C1 segment of cervical spinal cord (tissue), 14 donors: Measurements from ENCODE around the gene MMAB.

Experiments
- DNase-seq, 14 donors: peaks; one replicate each; lab custom pipeline; 2025; lab: John Stamatoyannopoulos, UW

MMAB gene

DNA sequence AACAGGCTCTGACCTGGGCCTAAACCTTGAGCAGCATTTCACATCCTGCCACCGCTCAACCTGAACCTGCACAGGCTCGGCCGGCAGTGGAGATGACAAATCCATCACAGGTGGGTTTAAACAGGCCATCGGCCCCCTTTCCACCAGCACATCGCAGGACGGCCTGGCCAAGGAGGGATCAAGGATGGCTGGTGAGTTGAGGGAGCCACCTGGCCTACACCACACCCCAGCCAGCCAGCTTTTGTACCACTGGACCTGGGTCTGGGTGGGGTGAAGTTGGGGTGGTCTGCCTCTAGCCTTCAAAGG is 14.2 kb downstream of the MMAB start:
- no peak for DNase-seq

DNA sequence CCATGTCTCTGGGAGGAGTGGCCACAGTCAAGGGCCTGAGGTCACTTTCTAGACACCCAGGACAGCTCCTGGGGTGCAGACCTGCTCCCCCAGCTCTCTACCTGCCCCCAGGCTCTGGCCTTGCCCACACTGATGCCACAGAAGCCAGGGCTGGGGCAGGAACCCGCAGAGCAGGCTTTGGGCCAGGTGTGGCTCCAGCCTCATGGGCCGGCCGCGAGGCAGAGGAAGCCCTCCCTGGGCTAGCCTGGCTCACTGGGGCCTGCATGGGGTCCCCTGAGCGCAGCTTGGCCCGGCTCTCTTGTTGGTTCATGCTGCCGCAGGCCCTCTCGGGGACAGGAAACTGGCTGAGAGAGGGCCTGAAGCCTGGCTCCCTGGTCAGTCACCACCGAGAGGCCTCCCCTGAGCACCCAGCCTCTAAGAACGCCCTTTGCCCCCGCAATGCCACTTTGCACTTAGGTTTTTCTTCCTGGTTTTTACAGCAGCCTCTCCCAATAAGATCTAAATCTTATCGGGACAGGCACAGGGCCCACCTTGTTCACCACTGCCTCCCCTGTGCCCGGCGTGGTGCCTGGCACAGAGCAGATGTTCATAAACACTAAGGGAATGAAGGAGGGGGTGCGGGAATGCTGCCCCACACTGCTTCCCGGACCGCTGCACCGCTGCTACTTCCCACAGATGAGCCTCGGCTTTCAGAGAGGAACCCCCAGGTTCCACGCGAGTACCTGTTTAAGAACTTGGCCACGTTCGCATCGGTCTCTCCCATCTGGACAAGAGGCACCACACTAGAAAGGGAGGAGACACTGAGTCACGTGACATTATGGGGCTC is 14.7 kb downstream of the MMAB start:
- no peak for DNase-seq

DNA sequence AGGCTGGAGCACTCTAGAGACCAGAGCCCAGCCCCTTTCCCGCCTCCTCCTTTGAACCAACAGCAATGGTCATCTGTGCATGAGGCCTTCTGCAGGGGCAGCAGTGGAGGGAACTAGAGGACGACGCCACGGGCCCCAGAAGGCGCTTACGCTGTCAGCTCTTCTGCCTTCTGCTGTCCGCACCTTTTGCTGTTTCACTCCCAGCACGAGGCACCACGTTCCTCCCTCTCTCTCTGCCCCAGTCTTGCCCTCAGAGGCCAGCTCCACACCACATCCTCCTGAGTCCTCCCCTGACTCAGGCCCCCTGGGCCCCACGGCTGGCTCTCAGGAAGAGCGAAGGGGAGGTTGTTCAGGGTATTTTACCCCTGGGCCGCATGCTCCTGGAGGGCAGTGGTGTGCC is 15.5 kb downstream of the MMAB start:
- no peak for DNase-seq

DNA sequence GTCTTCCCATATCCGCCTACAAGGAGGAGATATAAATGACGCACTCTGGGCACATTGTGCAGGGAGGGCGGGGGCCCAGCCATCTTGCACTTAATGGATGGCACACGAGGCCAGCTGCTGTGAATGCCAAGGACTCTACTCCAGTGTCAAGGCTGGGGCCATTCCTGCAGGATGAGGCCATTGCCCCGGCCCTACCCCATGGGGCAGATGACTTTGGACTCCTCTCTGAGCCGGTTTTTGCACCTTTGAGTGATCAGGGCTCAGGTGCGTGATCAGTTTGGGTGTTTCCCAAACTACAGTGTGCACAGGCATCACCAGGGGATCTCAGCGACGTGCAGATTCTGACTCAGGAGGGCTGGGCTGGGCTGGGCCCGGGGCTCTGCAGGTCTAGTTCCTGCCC is 16.1 kb downstream of the MMAB start:
- DNase-seq: no peak

DNA sequence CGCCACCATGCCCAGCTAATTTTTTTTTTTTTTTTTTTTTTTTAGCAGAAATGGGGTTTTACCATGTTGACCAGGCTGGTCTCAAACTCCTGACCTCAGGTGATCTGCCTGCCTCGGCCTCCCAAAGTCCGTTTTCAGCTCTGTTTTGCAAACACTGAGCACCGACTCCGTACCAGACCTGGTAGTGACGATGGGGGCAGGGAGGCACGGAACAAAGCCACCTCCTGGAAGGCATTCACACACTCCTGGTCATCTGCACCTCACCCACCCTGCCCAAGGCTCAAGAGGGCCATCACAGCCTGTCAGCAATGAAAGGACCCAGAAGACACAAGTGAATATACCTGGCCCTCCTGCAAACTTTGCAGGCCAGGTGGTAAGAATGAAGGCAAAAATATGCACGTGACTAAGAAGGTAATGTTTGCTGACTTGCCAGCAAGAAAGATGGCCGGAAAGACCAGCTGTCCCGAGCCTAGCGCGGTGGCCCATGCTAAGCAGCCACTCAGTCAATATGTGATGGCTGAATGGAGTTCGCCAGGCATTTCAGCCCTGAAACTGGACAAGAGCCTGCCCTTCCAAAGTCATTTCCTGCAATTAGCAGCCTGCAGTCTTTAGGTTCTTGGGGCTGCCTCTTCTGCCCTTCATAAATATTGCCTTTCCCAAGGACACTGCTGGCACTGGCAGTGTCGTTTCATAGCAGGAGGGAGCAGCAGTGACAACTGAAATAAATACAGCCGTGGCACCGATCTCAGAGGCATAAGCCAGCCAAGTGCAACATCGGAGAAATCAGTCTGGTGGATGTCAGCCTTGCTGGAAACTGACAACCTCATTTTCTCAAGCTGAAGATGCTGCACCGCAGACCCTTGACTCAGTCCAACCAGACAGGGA is 17.6 kb downstream of the MMAB start:
- no peak for DNase-seq

DNA sequence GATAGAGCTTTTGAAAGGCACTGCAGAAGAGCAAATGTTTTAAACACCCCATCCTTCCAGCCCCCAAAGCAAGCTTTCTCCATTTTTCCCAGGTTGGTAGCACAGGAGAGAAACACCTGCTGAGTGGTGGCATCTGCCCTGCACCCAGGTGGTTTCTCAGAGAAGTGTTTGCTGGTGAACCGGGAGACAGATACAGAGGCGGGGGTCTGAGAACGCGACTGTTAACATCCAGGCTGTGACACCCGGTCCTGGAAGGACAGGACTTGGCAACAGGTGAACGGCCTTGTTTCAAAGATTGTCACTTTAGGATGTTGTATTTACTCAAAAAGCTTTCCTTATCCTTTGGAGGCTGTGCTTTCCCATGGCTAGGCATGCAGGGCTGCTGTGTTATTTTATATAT is 18.5 kb downstream of the MMAB start:
- DNase-seq: no peak

DNA sequence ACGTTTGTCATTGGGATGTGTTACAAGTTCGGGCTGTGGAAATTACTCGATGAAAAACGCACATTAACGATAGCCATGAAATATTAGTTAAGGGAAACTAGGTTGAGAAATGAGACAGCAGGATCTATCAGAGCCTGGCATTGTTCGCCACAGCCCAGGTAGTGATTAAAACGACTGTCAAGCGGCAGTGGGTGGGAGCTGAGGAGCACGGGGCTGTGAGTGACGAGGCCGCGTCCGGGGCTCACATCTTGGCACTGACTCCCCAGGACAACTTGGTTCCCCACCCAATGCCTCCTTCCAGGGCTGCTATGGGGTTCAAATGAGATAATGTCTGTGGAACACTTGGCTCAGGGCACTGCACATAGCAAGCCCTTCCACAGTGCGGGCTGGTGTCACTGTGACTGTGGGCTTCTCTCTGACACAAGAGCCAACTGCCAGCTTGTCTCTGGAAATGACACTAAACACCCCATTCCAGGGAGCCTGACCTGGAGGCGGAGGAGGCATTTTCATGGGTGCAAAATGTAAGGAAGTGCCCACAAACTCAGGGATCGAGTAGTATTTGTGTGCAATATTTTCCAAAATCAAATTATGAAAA is 19.3 kb downstream of the MMAB start:
- peak in 1 of 14 donors; percentile 15 for DNase-seq

DNA sequence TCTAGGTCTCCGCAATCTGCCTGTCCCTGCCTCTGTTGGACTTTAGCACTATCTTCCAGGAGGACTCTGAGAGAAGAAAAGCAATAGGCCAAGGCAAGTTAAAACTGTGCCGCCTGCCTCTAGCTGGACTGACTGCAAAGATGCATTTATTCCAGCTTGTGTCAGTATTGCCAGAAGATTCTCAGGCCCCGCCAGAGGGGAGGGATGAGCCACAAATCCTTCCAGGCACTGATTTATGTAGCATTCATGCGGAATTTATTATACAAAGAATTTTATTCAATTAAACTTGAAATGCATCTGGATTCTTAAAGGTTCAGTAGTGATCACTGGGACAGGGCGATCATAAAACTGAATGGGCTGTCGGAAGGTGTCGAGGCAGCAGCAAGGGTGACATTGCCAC is 19.8 kb downstream of the MMAB start:
- DNase-seq: no peak

DNA sequence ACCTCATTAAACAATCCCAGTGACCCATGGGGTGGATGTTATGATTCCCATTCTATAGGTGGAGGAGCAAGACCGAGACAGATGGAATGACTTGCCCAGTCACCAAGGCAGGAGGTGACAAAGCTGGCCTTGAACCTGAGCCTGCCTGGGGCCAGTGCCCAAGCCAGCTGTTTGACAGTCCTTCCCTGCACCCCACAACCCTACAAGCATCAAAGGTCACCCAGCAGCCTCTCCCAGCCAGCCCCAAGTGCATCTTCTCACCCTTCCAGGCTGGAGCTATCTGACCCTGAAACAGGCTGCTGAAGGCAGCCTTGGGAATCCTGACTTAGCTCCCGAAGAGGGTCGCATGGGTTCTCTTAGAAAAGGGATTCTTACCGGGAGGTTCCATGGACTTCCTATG is 20.3 kb downstream of the MMAB start:
- no peak for DNase-seq

DNA sequence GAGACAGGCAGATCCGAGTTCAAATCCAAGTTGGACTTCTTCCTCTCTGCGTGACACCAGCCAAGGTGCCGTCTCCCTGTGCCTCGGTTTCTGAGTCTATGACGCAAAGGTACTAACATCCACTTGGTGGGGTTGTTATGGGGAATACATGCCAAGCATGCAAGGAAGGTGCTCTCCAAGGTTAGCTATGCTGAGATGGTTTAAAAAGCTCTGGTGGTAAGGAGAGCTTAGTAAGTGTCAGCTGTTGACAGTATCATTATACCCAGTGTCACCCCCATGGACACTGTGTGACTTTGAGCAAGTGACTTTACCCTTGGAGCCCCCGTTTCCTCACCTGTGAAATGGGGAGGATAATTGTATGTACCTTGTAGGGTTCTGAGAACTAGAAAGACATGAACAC is 22.2 kb downstream of the MMAB start:
- no peak for DNase-seq

DNA sequence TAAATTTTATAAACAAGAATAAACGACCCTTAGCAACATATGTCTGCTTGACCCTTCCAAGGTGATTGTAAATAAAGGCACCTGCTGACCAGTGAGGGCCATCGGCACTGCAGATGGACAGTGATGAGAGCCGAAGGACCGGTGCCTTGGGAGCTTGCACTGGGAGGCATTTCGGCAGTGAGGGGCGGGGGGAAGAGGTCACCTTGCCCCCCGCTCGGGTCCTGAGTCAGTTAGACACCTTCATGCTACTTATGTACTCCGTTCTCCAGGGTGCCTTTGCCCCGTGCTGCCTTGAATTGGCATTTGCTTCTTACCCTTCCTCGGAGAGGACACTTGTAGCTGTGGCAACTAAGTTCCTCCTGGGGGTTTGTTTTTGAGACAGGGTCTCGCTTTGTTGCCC is 23.0 kb downstream of the MMAB start:
- no peak for DNase-seq

DNA sequence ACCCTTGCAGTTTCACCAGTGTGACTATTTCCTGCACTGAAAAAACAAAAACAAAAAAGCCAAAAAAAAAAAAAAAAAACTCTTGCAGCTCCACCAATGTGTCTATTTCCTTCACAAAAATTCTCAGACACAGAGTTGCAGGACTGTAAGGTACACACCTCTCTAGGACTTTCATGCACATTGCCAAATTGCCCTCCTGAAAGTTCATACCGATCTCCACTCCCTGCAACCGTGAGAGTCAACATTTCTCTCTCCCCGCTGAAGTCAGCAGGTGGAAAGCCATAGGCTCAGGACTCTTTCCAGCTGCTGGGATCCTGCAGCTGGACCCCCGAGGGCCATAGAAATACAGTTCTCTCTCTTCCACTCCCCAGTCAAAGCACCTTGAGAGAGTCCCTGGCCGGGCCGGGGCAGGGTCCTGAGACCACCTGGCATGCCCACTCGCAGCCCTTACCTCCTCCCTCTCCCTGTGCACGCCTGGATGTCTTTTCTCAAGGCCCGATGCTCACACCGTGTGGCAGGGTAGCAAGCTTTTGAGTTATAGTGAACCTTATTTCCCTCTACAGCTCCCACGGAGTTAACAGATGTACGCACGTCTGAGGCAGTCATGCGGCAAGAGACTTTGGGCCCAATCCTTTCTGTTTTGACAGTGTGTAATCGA is 23.6 kb downstream of the MMAB start:
- DNase-seq: no peak

DNA sequence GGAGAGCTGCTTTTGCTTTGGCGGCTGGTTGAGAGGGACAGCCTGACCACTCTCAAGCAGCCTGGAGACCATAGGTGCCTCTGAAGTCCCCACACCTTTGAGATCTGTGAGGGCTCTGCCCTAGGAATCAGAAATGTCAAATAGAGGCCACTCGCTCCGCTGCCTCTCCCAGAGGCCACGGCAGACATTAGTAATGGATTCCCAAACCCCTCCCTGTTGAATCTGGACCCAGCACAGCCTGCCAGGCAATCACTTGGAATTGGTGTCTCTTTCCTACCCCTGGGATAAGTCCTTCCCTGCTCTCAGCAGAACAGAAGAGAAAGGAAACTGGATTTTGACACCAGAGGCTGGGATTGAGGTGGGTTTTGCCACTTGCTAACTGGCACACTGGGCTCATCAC is 25.0 kb downstream of the MMAB start:
- no peak for DNase-seq

DNA sequence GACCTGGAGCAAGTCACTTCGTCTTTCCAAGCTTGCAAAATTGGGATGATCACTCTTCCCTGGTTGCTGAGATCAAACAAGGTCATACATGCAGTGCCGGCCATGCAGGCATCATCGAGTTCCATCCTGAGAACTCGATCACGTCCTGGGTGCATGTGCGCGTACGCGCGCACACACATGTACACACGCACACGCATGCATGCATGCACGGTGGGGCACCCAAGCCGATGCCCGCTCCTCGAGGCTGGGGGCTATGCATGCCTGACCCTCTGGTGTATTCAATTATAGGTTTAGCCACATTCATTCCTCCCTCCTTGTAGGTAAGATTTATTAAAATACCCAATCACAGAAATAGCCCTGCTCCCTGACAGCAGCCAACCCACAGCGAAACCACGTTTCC is 26.0 kb downstream of the MMAB start:
- DNase-seq: no peak

DNA sequence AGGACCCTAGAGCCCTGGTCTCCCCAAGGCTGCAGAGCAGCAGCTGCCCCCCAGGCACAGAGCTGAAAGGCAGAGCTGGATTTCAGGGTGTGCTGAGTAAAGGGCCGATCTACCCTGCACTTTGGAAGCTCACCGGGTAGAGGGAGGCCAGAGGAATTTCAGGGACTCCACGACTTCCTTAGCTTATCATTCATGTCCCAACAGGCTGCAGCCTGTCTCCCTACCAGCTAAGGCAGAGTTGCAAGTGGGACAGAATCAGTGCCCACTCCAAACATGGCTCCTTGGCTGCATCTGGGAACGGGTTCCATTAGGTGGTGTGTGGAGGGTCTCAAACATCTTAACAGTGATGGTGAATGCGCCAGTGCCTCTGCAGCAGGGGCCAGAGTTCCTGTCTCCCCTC is 27.5 kb downstream of the MMAB start:
- DNase-seq: no peak

DNA sequence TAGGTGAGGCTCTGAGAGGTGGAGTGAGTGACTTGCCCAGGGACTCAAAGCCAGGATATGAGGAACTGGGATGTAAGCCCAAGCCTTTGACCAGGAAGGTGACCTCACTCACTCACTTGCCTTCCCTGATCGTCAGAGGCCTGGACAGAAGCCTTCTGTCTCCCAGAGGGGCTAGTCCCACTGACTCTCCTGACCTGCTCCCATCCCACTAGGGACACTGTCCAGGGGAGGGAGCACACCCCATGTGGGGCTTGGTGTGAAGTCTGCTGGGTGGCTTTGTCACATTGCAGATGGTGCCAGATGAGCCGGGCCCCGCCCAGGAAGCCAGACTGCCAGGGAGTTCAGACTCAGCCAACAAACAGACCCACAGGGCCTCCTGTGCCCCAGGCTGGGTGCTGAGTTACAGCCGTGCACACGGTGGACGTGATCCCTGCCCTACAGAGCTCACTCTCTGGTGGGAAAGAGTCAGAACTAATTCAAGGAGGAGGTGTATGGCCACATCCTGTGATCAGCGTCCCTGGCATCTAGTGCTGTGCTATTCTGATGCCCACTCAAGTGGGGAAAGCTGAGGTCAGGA is 28.3 kb downstream of the MMAB start:
- no peak for DNase-seq

DNA sequence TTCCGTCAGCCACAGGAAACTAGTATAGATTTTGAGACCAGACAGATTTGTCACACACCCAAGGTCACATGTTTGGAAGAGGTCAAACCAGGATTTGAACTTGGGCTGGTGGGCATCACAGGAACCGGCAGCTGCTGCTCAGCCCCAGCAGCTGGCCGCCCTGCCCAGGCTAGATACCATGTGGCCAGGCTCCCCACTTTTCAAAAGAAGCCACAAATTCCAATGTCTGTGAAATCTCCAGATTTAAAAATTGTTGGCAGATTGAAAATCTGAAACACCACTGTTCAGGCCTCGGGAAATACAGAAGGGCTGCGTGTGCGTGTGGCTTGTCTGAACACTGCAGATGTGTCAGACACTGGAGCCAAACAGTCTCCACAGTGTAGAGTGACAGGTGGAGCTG is 30.4 kb downstream of the MMAB start:
- no peak for DNase-seq

DNA sequence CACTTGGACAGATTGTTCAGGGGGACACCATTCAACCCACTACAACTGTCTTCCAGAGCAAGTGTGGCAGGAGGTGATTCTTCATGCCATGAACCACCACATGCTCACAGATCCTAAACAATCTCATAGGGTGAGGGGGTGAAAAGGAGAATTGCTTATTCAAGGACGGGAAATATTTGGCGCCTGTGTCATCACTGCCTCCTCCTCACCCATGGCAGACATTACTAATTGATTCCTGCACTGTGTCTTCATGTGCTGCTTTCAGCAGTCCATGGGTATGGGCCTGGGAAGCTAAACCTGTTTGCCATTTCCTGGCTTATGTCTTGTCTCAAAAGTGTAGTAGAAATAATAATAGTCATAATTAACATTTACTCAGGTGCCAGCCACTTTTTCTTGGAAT is 31.3 kb downstream of the MMAB start:
- DNase-seq: no peak

DNA sequence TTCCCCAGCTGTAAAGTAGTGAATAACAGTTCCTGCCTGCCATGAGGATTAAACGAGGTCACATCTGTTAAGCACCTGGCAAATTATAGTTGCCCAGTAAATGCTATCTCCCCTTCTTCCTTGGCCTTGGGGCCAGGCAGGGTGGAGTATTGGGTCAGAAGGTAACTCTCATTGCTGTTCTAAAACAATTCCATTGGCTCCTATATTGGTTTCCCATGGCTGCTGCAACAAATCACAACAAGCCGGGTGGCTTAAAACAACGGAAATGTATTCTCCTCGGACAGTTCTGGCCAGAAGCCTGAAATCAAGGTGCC is 31.9 kb downstream of the MMAB start:
- no peak for DNase-seq

DNA sequence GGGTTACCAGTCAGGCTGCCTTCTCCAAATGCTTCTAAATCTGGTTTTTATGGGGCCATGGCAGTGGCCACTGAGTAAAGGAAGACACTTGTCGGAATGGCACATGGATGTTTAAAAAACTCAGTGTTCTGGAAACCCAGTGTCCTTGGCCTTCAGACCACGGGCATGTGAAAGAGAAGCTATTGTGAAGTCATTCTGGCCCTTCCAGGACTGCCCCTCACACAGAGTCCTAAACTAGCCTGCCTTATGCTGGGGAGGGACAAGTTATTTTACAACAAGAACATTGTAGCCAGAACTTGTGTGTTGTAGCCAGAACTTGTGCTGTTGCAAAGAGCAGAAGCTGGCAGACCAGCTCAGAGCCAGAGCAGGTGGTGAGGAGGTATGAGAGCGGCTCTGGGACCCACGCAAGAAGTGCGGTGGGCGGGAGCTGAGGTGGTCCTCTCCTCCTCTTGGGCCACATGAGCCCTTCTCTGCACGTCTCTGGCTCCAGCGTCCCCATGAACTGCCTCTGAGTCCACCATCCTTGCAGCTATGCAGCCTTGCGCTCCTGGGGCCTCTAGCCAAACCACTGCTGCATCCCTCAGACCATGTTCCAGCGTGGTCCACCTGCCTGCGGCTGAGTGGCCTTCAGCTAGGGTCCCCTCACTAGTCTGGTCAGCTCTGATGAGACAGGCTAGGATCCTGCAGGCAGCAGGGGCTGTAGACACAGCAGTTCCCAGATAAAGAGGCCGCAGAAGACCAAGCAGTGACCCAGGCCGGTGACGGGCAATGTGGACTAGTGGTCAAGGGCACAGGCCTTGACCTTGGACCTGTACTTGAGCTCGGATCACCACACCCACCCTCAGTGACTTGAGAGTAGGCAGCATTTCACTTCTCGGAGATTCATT is 32.5 kb downstream of the MMAB start:
- DNase-seq: peak in 6 of 14 donors; percentile 17 to 62 (median 40)

DNA sequence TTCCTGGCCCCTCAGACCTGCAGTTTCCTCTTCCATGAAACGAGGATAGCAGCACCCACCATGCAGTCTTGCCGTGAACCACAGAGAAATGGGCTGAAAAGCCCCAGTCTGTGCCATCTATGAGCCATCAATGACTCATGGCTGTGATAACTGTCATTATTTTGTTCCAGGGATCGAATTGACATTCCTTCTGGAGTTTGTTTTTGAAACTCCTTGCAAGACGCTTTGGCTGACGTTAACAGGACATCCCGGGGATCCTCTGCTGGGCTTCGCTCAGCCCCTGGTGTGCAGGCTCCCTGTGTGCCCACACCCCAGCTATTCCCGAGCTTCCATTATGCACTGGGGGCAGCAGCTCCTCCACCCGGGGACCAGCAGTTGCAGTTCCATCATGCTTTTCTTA is 33.8 kb downstream of the MMAB start:
- no peak for DNase-seq
